ENCODE data around the gene APCDD1L.
A peak's percentile ranks its signal among the peaks of the same experiment; 100 is the strongest.

APCDD1L gene

DNA sequence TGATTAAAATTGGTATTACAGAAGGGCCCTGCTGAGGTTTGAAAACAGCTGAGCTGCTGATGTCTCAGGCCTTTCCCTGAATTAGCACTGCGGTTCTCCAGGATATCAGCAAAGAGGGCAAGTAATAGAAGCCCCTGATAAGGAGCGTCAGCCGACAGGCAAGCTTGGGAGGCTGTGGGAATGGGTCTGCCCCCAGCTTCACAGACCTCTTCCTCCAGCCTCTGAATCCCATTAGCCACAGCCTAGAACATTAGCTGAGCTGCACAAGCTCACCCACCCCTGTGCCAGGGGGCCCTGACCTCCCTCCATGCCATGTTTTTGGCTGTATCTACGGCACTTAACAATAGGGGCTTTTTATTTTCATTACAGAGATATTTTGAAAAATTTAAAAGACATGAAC is 66.2 kb downstream of the APCDD1L start:
- peaks cover 16 to 56% (median 46%) of the 10 kb centered on the region in 11 experiments; a peak in 19 of 22 replicates for H4K20me1 ChIP-seq
- H3K27ac ChIP-seq = no peak overlapping the region
- peaks cover 0 to 41% (median 22%) of the 10 kb centered on the region in 10 experiments; a peak in 17 of 20 replicates for H3K4me1 ChIP-seq
- no peak overlapping the region for H3K4me3 ChIP-seq
- no peaks in the 10 kb centered on the region for H3K27me3 ChIP-seq
- peaks cover 68 to 98% (median 80%) of the 10 kb centered on the region in 11 experiments for H3K36me3 ChIP-seq
- H3K4me2 ChIP-seq = no peak overlapping the region
- no peak overlapping the region for H3K9ac ChIP-seq
- peaks cover 8 to 25% (median 19%) of the 10 kb centered on the region in 11 experiments for H3K9me3 ChIP-seq (replicated peaks in 1 of 11)
- TF ChIP-seq Cebpa-rat (IDR thresholded peaks at IDR 0.05) = no peak

DNA sequence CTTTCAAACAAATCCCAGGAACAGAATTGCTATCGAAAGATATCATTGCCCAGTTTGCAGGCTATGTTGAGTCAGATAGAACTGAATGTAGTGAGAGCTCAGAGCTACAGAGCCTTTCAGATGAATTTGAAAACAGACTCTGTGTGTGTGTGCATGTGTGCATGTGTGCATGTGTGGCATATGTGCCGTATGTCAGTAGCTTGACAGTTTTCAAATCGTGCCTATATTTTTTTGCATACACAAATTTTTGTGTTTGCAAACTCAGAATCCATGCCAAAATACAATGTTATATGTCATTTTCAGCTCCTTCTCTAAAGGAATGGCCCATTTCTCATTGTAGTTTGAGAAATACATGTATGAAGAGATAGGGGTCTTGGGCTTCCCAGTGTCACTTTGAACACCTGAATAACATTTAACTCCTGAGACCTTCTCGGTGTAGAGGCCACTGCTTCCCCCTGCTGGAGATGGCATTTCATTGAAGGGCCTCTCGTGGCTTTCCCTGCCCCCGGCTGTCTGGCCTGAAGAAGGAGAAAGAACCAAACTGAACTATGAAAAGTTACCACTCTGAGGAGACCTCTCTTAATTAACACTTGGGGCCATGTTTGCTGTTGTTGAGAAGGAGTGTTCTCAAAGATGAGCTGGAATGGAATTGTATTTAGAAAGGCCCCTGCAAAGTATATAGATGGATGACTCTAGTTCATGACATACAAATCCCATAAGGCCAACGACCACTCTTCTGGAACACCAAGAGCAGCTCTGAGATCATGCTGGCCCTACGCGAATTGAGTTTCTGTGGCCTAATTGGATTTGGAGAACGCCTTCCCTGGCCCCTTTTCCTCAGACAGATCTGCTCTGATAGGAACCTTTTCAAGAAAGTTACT is 67.4 kb downstream of the APCDD1L start:
- 0 out of 22 replicates have a peak overlapping the region, but pooled peaks of 1 of the 11 experiments have one; percentile 8 for H3K4me2 ChIP-seq
- no peak overlapping the region for H3K27ac ChIP-seq
- peaks cover 70 to 99% (median 84%) of the 10 kb centered on the region in 11 experiments for H3K36me3 ChIP-seq
- H3K9ac ChIP-seq = no peak overlapping the region; a peak in 1 of 22 replicates
- peaks cover 18 to 67% (median 53%) of the 10 kb centered on the region in 11 experiments; a peak in 19 of 22 replicates for H4K20me1 ChIP-seq
- H3K4me3 ChIP-seq = no peak overlapping the region
- H3K9me3 ChIP-seq (replicated peaks in 1 of 11) = peaks cover 0 to 13% (median 7%) of the 10 kb centered on the region in 11 experiments; a peak in 11 of 22 replicates
- no peak for TF ChIP-seq Cebpa-rat (IDR thresholded peaks at IDR 0.05)
- peaks cover 0 to 49% (median 30%) of the 10 kb centered on the region in 10 experiments; a peak in 17 of 20 replicates for H3K4me1 ChIP-seq
- no peaks in the 10 kb centered on the region for H3K27me3 ChIP-seq

DNA sequence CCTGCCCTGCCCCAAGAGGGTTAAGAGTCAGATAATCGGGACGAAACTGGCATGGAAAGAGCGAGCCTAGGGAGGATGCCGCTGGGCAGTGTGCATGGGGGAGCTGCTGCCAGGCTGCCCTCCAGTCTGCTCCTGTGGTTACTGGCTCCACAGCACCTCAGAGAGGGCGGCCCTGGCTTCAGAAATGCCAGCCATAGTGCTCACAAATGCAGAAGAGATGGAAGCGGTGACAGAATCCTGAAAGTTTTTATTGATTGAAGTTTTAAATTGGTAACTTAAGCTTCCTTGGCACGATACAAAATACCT is 68.3 kb downstream of the APCDD1L start:
- H3K9ac ChIP-seq = 0 out of 22 replicates have a peak overlapping the region, but pooled peaks of 1 of the 11 experiments have one; percentile 5
- H3K4me2 ChIP-seq = no peak overlapping the region
- peaks cover 18 to 75% (median 54%) of the 10 kb centered on the region in 11 experiments; a peak in 19 of 22 replicates for H4K20me1 ChIP-seq
- no peak for TF ChIP-seq Cebpa-rat (IDR thresholded peaks at IDR 0.05)
- H3K9me3 ChIP-seq (replicated peaks in 1 of 11) = peaks cover 0 to 6% (median 2%) of the 10 kb centered on the region in 11 experiments; a peak in 5 of 22 replicates
- no peaks in the 10 kb centered on the region for H3K27me3 ChIP-seq
- peaks cover 70 to 100% (median 84%) of the 10 kb centered on the region in 11 experiments for H3K36me3 ChIP-seq
- H3K4me1 ChIP-seq = peaks cover 0 to 49% (median 30%) of the 10 kb centered on the region in 10 experiments; a peak in 17 of 20 replicates
- no peak overlapping the region for H3K4me3 ChIP-seq
- no peak overlapping the region for H3K27ac ChIP-seq

DNA sequence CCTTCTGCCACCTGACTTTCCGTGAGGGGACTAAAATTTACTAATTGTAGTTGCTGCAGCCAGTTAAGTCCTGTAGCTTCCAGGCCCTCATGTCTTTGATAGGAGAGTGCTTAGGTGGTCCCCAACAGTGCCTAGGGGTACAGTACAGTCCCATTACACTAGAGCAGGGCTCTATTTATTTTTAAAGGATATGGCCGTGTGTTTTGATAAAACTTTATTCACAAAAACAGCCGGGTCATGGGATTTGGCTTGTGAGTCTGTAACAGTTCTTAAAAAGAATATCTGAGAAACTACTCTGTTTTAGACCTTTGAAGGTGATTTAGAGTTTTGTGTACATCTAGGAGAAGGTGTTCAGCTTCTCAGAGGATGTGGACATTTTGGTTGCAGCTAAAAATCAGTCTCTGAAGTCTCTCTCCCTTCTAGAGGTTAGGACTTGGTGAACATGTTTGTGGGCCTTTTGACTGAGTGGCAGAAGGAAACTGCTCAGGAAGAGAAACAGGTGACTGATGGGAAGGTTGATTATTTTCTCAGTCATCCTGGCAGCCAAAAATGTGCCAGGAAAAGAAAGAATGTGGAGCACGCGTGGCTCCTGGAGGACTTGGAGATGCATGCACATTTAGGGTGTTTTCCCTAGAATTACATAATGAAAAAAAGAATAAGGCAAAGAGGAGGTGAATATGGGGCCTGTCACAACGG is 68.8 kb downstream of the APCDD1L start:
- Histone ChIP-seq H3K27ac (no peak overlapping the region), H3K36me3 (peaks cover 69 to 100% (median 85%) of the 10 kb centered on the region in 11 experiments)

DNA sequence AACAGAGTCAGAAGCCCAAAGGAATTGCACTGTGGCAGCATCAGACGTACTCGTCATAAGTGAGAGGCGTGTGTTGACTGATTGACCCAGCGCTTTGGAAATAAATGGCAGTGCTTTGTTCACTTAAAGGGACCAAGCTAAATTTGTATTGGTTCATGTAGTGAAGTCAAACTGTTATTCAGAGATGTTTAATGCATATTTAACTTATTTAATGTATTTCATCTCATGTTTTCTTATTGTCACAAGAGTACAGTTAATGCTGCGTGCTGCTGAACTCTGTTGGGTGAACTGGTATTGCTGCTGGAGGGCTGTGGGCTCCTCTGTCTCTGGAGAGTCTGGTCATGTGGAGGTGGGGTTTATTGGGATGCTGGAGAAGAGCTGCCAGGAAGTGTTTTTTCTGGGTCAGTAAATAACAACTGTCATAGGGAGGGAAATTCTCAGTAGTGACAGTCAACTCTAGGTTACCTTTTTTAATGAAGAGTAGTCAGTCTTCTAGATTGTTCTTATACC is 70.4 kb downstream of the APCDD1L start:
- Histone ChIP-seq H3K36me3 (peaks cover 73 to 100% (median 89%) of the 10 kb centered on the region in 11 experiments), H4K20me1 (peaks cover 18 to 90% (median 62%) of the 10 kb centered on the region in 11 experiments; a peak in 19 of 22 replicates), H3K4me2 (peak overlapping the region in 8 of 11 experiments; percentile 33 to 82 (median 78); a peak in 15 of 22 replicates), H3K27ac (peak overlapping the region in 1 of 11 experiments; percentile 24; a peak in 1 of 22 replicates), H3K9me3 (replicated peaks in 1 of 11) (no peaks in the 10 kb centered on the region), H3K27me3 (no peaks in the 10 kb centered on the region), H3K4me1 (peaks cover 0 to 63% (median 30%) of the 10 kb centered on the region in 10 experiments; a peak in 17 of 20 replicates), H3K9ac (peak overlapping the region in 2 of 11 experiments; percentile 14 to 16; a peak in 2 of 22 replicates), H3K4me3 (0 out of 20 replicates have a peak overlapping the region, but pooled peaks of 1 of the 10 experiments have one; percentile 14)
- TF ChIP-seq Cebpa-rat (IDR thresholded peaks at IDR 0.05) = no peak

More for the DNA sequence above, 68.8 kb downstream of the APCDD1L start:
- 0 out of 22 replicates have a peak, but pooled peaks cover 0 to under 1% (median 0%) of the 10 kb centered on the region in 11 experiments for H3K9me3 ChIP-seq (replicated peaks in 1 of 11)
- H3K4me1 ChIP-seq = peaks cover 0 to 51% (median 30%) of the 10 kb centered on the region in 10 experiments; a peak in 17 of 20 replicates
- no peak for TF ChIP-seq Cebpa-rat (IDR thresholded peaks at IDR 0.05)
- no peak overlapping the region for H3K4me3 ChIP-seq
- H3K4me2 ChIP-seq = no peak overlapping the region
- H4K20me1 ChIP-seq = peaks cover 18 to 80% (median 56%) of the 10 kb centered on the region in 11 experiments; a peak in 19 of 22 replicates
- no peaks in the 10 kb centered on the region for H3K27me3 ChIP-seq
- 0 out of 22 replicates have a peak overlapping the region, but pooled peaks of 1 of the 11 experiments have one; percentile 5 for H3K9ac ChIP-seq

DNA sequence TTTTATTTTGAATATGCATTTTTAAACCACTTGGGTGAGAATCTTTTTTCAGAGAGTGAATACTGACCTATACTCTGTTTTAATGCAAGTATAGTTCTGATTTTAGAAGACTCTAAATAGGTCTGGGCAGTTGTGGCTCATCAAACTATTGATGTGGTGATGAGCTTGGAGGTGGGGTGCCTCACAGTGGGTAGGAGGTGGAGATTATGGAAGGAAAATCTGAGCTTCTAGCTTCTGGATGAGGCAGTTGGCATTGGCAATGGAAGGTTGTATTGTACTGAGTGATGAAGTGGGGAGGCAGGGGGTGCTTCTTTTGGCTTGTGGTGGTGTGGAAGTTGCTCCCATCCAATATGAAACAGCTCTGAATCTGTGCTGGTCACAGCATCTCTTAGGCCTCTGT is 73.5 kb downstream of the APCDD1L start:
- Histone ChIP-seq H3K4me1 (peaks cover 16 to 51% (median 28%) of the 10 kb centered on the region in 10 experiments), H3K36me3 (peaks cover 85 to 100% (median 96%) of the 10 kb centered on the region in 11 experiments), H3K4me3 (no peak overlapping the region), H3K9ac (no peak overlapping the region), H3K27me3 (no peaks in the 10 kb centered on the region), H4K20me1 (peaks cover 33 to 96% (median 71%) of the 10 kb centered on the region in 11 experiments; a peak in 19 of 22 replicates), H3K9me3 (replicated peaks in 1 of 11) (no peaks in the 10 kb centered on the region), H3K27ac (no peak overlapping the region), H3K4me2 (no peak overlapping the region)
- no peak for TF ChIP-seq Cebpa-rat (IDR thresholded peaks at IDR 0.05)

DNA sequence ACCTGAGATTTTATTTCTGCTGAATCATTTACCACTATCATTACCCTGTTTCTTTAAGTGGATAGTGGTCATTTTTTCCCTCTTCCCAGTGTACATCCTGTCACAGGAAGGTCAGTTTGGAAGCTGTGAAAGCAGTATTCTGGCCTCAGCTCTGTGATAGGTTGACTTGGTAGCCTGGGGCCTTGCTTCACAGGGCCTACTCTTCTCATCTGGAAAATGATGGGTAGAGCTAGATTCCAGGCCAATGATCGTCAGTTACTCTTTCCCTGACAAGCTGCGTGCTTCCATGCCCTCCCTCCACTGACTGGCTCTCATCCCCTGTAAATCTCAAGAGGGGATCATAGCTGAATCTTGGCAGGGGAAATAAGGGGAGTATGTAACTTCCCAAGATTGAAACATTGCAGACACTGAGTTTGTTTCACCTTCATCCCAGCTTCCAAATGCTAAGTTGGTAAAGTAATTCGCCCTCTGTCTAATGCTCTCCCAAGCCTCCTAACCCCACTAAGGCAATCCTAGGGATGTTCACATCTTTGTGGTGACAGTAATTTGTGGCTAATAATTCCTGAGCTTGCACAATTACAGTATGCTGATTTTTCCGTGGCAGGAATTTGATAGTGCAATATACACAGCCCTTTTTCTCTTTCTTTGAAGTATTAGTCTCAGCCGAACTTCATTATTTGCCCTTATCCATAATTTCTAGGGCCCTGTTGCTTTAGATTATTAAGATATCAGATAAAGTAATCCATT is 75.0 kb downstream of the APCDD1L start:
- Histone ChIP-seq H3K36me3 (peaks cover 88 to 100% (median 97%) of the 10 kb centered on the region in 11 experiments), H3K9ac (no peak overlapping the region), H3K4me2 (no peak overlapping the region), H3K27ac (0 out of 22 replicates have a peak overlapping the region, but pooled peaks of 1 of the 11 experiments have one; percentile 3), H3K4me1 (peaks cover 16 to 37% (median 21%) of the 10 kb centered on the region in 10 experiments), H3K27me3 (no peaks in the 10 kb centered on the region), H3K4me3 (no peak overlapping the region), H3K9me3 (replicated peaks in 1 of 11) (no peaks in the 10 kb centered on the region), H4K20me1 (peaks cover 28 to 98% (median 81%) of the 10 kb centered on the region in 11 experiments; a peak in 19 of 22 replicates)
- no peak for TF ChIP-seq Cebpa-rat (IDR thresholded peaks at IDR 0.05)

All from BLaER1 treated with 17β-estradiol and CSF1 and Interleukin-3, amounts not matched to agents 10 nM and 100 nM (cell line).